Liver (tissue), 3 donors: ENCODE results near the gene LYRM7.

Experiments used
- FOXA1 ChIP-seq: IDR thresholded peaks from 2 replicates; pipeline ENCODE4 v1.6.1; 2016; ENCODE audit warnings: antibody characterized with exemption
- FOXA2 ChIP-seq: IDR thresholded peaks from 2 replicates; pipeline ENCODE4 v1.6.1; 2016; ENCODE audit warnings: antibody characterized with exemption
- RAD21 ChIP-seq, 2 donors: IDR thresholded peaks; 2 replicates each; pipeline ENCODE4 v1.6.1; 2016; ENCODE audit warnings: antibody characterized with exemption in 2 of 2, mild to moderate bottlenecking in 2 of 2
- YY1 ChIP-seq: IDR thresholded peaks from 2 replicates; pipeline ENCODE4 v1.6.1; 2016; ENCODE audit warnings: antibody characterized with exemption, mild to moderate bottlenecking
- TF ChIP-seq, protein P1 (sequence below): fragments of 150-350 bp; IDR thresholded peaks from 2 replicates; pipeline ENCODE4 v1.5.1; 2017; ENCODE audit warnings: improper control_type of control experiment, low read depth, low read length; ENCODE audit not compliant: missing input control
- TF ChIP-seq, protein P2 (sequence below): IDR thresholded peaks from 2 replicates; pipeline ENCODE4 v1.6.1; 2016; ENCODE audit warnings: antibody characterized with exemption, mild to moderate bottlenecking
- TF ChIP-seq, protein P3 (sequence below): IDR thresholded peaks from 2 replicates; pipeline ENCODE4 v1.6.1; 2016; ENCODE audit warnings: antibody characterized with exemption
- donor health status: healthy.
- donor health status: healthy.

DNA sequence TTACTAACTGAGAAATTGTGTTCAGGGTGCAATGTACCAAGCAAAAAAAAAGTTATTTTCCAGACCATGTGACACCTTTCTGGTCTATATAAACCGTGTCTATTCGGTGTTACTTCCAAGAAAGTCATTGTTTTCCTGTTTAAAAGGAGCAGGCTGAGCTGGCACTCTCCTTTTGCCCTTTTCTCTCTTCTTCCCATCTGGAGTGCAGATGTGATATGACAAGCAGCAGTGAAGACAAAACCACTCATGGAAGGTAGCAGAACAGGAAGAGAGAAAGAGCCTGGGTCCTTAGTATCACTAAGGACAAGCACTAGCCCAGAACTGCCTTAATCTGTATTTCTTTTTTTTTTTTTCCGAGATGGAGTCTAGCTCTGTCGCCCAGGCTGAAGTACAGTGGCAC, 25.6 kb downstream of the LYRM7 start:
- TF ChIP-seq, protein P1, sequence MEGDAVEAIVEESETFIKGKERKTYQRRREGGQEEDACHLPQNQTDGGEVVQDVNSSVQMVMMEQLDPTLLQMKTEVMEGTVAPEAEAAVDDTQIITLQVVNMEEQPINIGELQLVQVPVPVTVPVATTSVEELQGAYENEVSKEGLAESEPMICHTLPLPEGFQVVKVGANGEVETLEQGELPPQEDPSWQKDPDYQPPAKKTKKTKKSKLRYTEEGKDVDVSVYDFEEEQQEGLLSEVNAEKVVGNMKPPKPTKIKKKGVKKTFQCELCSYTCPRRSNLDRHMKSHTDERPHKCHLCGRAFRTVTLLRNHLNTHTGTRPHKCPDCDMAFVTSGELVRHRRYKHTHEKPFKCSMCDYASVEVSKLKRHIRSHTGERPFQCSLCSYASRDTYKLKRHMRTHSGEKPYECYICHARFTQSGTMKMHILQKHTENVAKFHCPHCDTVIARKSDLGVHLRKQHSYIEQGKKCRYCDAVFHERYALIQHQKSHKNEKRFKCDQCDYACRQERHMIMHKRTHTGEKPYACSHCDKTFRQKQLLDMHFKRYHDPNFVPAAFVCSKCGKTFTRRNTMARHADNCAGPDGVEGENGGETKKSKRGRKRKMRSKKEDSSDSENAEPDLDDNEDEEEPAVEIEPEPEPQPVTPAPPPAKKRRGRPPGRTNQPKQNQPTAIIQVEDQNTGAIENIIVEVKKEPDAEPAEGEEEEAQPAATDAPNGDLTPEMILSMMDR = no peak
- TF ChIP-seq FOXA2 (no peak), RAD21 (IDR thresholded peaks at IDR 0.05) (no peak), FOXA1 (no peak), YY1 (no peak)
- TF ChIP-seq, protein P2, sequence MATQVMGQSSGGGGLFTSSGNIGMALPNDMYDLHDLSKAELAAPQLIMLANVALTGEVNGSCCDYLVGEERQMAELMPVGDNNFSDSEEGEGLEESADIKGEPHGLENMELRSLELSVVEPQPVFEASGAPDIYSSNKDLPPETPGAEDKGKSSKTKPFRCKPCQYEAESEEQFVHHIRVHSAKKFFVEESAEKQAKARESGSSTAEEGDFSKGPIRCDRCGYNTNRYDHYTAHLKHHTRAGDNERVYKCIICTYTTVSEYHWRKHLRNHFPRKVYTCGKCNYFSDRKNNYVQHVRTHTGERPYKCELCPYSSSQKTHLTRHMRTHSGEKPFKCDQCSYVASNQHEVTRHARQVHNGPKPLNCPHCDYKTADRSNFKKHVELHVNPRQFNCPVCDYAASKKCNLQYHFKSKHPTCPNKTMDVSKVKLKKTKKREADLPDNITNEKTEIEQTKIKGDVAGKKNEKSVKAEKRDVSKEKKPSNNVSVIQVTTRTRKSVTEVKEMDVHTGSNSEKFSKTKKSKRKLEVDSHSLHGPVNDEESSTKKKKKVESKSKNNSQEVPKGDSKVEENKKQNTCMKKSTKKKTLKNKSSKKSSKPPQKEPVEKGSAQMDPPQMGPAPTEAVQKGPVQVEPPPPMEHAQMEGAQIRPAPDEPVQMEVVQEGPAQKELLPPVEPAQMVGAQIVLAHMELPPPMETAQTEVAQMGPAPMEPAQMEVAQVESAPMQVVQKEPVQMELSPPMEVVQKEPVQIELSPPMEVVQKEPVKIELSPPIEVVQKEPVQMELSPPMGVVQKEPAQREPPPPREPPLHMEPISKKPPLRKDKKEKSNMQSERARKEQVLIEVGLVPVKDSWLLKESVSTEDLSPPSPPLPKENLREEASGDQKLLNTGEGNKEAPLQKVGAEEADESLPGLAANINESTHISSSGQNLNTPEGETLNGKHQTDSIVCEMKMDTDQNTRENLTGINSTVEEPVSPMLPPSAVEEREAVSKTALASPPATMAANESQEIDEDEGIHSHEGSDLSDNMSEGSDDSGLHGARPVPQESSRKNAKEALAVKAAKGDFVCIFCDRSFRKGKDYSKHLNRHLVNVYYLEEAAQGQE = no peak
- TF ChIP-seq, protein P3, sequence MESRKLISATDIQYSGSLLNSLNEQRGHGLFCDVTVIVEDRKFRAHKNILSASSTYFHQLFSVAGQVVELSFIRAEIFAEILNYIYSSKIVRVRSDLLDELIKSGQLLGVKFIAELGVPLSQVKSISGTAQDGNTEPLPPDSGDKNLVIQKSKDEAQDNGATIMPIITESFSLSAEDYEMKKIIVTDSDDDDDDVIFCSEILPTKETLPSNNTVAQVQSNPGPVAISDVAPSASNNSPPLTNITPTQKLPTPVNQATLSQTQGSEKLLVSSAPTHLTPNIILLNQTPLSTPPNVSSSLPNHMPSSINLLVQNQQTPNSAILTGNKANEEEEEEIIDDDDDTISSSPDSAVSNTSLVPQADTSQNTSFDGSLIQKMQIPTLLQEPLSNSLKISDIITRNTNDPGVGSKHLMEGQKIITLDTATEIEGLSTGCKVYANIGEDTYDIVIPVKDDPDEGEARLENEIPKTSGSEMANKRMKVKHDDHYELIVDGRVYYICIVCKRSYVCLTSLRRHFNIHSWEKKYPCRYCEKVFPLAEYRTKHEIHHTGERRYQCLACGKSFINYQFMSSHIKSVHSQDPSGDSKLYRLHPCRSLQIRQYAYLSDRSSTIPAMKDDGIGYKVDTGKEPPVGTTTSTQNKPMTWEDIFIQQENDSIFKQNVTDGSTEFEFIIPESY = no peak
